ENCODE results near the gene PABPC3. TPM values are rescaled to one million over a fixed set of nuclear protein-coding genes. Genes with fewer than 3 reads are reported as not detected.

PABPC3 gene
- total and polyA plus RNA-seq, 2 of the 13 experiments (the other 11 are each of a cell fraction or from before 2014, with no cell fraction given) = 0.04 to 0.09 TPM

- POLR2A ChIA-PET = no interaction called here
- no peak for DNase-seq (ENCODE audit: low spot score)
- BruUV-seq (replicated peaks) = no TSS peak
These were observed 26.0 kb upstream of the PABPC3 start for GRCh38 chr13:25069911-25070310.

More at GRCh38 chr13:25069911-25070310, 26.0 kb upstream of the PABPC3 start:
- intact Hi-C loops (cut with micrococcal nuclease; ENCODE audit: unreplicated experiment) (no loop called here), in situ Hi-C loops (cut with HindIII; ENCODE audit: extremely low pct_ligation_motif_present, low pct_unique_long_range_greater_than_20kb) (no loop called here)
- no peak overlapping the region for H3K4me2 ChIP-seq (ENCODE audit: low read depth, low read length)
- no peak overlapping the region for H2AFZ ChIP-seq (ENCODE audit: low read length)
- H3K9me3 ChIP-seq (ENCODE audit: low read length) = no peaks in the 10 kb centered on the region
- WGBS (ENCODE audit: low lambda C conversion rate) = 75% methylated on average over 8 of the region's 8 CpGs
- no peak overlapping the region for H3K9ac ChIP-seq (ENCODE audit: insufficient read depth, low read depth, low read length)
- H4K20me1 ChIP-seq (ENCODE audit: insufficient read depth, low read length) = no peaks in the 10 kb centered on the region
- no peaks in the 10 kb centered on the region for H3K4me1 ChIP-seq (ENCODE audit: insufficient read depth, low read length)
- H3K79me2 ChIP-seq (ENCODE audit: insufficient read depth, low read length) = no peaks in the 10 kb centered on the region
- ATAC-seq (no peak), FAIRE-seq (no peak)
- CTCF ChIA-PET (ENCODE audit: low intra/inter-chr PET ratio, low total read pairs) = no interaction called here
- H3K27me3 ChIP-seq (ENCODE audit: control insufficient read depth in 1 of 2, insufficient read depth in 2 of 2, low read length in 2 of 2) = peaks cover 0 to 14% of the 10 kb centered on the region in 2 experiments; a peak in 1 of 5 replicates
- no peaks in the 10 kb centered on the region for H3K36me3 ChIP-seq (replicated peaks in 1 of 2; ENCODE audit: control insufficient read depth in 1 of 2, insufficient read depth in 2 of 2, low read length in 2 of 2)
- TF ChIP-seq GATA4 (IDR thresholded peaks at IDR 0.05; ENCODE audit: borderline replicate concordance, low read depth) (no peak), ZBTB42 (CRISPR knock-in tag; IDR thresholded peaks at IDR 0.05) (no peak), RFX3 (CRISPR knock-in tag; IDR thresholded peaks at IDR 0.05) (no peak), ARNT (IDR thresholded peaks at IDR 0.05) (no peak), TIGD3 (CRISPR knock-in tag; IDR thresholded peaks at IDR 0.05; ENCODE audit: borderline replicate concordance) (no peak), ZNF274 (CRISPR knock-in tag; IDR thresholded peaks at IDR 0.05) (no peak), ZNF7 (CRISPR knock-in tag; IDR thresholded peaks at IDR 0.05) (no peak), MLXIP (CRISPR knock-in tag; IDR thresholded peaks at IDR 0.05; ENCODE audit: borderline replicate concordance) (no peak), SUZ12 (IDR thresholded peaks at IDR 0.05; ENCODE audit: low read depth, low read length) (no peak), ZNF619 (CRISPR knock-in tag; IDR thresholded peaks at IDR 0.05) (no peak), HOXD1 (CRISPR knock-in tag; IDR thresholded peaks at IDR 0.05) (no peak), ZNF430 (CRISPR knock-in tag; IDR thresholded peaks at IDR 0.05) (no peak)
- H3K27ac ChIP-seq (ENCODE audit: extremely low read length, insufficient read depth, low read length) = no peak overlapping the region
- no peak overlapping the region for H3K4me3 ChIP-seq (replicated peaks in 1 of 3; ENCODE audit: insufficient read depth in 1 of 3, low read depth in 2 of 3, low read length in 3 of 3)
